ENCODE measurements around the gene GRPR. TPM values are rescaled to one million over a fixed set of nuclear protein-coding genes. Genes with fewer than 3 reads are reported as not detected.

Gene GRPR
- total RNA-seq, 1 experiment from 2014 or later, result 0.16 TPM

DNA sequence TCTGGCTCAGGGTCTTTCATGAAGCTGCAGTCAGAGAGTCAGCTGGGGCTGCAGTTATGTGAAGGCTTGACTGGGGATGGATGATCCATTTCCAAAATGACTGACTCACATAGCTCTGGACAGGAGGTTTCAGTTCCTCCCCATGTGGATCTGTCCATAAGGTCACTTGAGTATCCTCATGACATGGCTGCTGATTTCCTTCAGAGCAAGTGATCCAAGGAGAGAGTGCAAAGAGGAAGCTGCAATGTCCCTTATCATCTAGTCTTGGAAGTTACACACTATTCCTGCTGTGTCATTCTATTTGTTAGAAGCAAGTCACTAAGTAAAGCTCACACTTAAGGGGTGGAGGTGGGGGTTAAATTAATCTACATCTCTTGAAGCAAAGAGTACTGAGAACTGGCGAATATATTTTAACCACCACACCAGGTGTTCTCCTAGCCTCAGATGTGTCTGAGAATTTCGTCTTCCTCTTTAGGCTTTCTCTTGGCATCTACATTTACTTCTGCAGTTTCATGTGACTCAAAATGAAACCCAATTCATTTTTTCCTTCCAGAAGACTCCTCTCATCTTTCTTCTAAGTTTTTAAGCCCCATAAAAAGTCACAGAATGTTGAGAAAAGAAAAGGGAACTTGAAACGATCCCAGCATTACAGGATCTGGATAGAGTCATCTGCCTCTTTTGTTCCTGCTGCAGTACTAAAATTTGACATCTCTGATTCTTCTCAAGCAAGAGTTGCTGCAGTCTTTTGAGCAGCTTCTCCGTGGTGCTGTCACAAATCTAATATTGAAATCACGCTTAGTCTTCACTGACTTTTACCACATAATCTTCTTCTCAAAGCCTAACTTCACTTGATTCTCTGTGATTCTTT, 3.8 kb upstream of the GRPR start:
- H3K4me3 ChIP-seq, result no peak overlapping the region
- H3K36me3 ChIP-seq, result no peaks in the 10 kb centered on the region
- DNase-seq, result no peak
- H3K27me3 ChIP-seq, result no peaks in the 10 kb centered on the region
- no peaks in the 10 kb centered on the region for H3K9me3 ChIP-seq (replicated peaks)
- H3K27ac ChIP-seq, result no peak overlapping the region
- H3K4me1 ChIP-seq, result no peaks in the 10 kb centered on the region

DNA sequence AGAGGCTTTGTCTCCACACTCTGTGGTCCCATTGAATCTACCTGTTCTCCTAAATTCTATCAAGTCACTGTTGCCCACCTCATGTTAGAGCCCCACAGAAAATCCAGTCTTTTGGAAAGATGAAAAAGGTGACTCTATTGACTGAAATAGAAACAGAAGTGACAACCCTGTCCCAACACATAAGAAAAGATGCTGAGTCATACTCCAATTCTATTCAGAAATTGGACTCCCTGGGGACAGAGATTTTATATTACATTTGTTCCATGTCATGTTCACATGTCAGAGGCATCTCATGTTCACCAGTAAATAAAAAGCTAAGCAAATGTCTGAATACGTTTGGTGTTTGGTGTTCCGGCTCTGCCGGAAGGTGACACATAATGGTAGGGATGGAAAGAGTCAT, 2.9 kb upstream of the GRPR start:
- no peak for DNase-seq
- no peaks in the 10 kb centered on the region for H3K4me1 ChIP-seq
- no peaks in the 10 kb centered on the region for H3K9me3 ChIP-seq (replicated peaks)
- H3K4me3 ChIP-seq, result no peak overlapping the region
- no peaks in the 10 kb centered on the region for H3K27me3 ChIP-seq
- no peak overlapping the region for H3K27ac ChIP-seq
- H3K36me3 ChIP-seq, result no peaks in the 10 kb centered on the region

DNA sequence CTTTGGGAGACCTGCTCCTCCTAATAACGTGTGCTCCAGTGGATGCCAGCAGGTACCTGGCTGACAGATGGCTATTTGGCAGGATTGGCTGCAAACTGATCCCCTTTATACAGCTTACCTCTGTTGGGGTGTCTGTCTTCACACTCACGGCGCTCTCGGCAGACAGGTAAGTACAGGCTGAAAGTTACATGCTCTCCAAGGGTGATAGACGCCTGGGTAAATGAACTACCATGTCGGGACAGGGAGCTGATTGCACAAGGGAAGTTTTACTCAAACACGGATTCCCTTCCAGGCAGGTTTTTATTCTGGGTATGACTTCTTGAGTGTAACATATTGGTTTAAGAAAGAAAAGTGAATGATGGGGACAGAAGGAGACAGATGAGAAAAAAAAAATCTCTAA, 836 bp downstream of the GRPR start:
- Histone ChIP-seq H3K36me3 (no peaks in the 10 kb centered on the region), H3K4me1 (no peaks in the 10 kb centered on the region)

DNA sequence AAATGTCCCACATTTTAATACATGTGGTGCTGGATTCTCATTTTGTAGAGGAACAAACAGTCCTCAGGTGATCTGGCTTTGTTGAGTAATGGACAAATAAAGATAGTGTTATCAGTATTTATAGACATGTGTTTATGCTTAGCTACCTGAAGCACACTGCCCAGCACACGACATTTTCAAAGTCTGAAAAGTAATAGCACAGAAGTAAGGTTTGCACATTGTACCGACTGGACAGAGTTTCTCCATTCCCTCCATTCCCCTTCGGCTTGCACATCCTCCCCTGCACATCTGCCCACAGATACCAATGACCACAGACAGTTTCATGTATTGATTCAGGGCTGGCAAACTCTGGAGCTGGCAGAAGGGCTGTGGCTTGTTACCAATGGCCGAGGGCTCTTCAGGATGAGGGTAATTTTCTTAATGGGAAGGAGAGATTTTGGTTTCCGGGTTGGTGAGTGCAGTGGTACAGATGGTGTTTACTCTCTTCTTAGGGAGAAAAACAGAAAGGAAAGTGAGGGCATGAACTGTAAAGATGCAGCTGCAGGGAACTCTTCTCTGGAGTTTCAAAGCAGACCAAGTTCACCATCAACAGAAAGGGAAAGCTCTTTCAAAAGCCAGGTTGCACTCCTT, 2.3 kb downstream of the GRPR start:
- DNase-seq, result no peak
- Histone ChIP-seq H3K36me3 (no peaks in the 10 kb centered on the region), H3K27me3 (no peaks in the 10 kb centered on the region), H3K4me3 (no peak overlapping the region), H3K27ac (no peak overlapping the region), H3K4me1 (no peaks in the 10 kb centered on the region), H3K9me3 (replicated peaks) (no peaks in the 10 kb centered on the region)

More for the DNA sequence above, 836 bp downstream of the GRPR start:
- Histone ChIP-seq H3K27ac (no peak overlapping the region), H3K27me3 (no peaks in the 10 kb centered on the region), H3K4me3 (no peak overlapping the region), H3K9me3 (replicated peaks) (no peaks in the 10 kb centered on the region)
- no peak for DNase-seq

DNA sequence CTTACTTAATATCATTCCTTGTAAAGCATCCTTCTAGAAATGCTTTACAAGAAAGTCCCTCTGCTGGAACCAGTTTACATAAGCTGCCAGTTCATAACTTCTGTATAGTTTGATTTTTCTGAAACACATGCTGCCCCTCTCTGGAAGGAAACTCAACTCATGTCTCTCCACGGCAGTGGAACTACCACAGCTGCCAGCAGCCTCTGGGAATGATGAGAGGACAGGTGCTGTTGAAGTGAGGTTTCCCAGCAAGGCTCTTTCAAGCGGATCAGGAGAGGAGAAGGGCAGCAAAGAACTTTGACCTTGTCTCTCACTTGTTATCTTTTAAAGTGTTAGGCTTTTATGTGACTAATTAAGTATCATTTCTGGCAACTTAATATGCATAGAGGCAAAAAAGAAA, 7.3 kb downstream of the GRPR start:
- Histone ChIP-seq H3K36me3 (no peaks in the 10 kb centered on the region), H3K4me3 (no peak overlapping the region), H3K27ac (no peak overlapping the region), H3K4me1 (no peaks in the 10 kb centered on the region), H3K9me3 (replicated peaks) (no peaks in the 10 kb centered on the region), H3K27me3 (no peaks in the 10 kb centered on the region; the same call in 1 of the 2 replicates)
- DNase-seq, result peak in 1 of 2 experiments; percentile 24

DNA sequence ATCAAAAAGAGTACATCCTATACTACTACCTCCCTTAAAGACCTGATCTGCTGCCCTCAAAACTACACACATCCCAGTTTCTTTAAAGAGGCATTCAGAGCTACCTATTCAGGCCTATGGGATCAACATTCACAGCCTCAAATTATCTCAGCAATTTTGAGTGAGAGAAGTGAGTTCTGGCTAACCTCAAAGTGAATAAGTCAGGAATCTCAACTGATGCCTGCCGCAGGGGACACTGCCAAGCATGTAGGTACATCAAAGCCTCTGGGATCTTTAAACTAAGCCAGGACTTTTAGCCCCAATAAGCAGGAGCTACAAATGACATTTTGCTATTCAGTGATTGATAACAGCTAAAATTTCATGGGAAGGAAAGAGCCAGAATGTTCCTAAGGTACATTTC, 11.6 kb downstream of the GRPR start:
- Histone ChIP-seq H3K4me3 (no peak overlapping the region), H3K36me3 (no peaks in the 10 kb centered on the region), H3K27me3 (no peaks in the 10 kb centered on the region; the same call in 1 of the 2 replicates), H3K4me1 (no peaks in the 10 kb centered on the region), H3K9me3 (replicated peaks) (no peaks in the 10 kb centered on the region), H3K27ac (no peak overlapping the region)
- DNase-seq, result no peak

DNA sequence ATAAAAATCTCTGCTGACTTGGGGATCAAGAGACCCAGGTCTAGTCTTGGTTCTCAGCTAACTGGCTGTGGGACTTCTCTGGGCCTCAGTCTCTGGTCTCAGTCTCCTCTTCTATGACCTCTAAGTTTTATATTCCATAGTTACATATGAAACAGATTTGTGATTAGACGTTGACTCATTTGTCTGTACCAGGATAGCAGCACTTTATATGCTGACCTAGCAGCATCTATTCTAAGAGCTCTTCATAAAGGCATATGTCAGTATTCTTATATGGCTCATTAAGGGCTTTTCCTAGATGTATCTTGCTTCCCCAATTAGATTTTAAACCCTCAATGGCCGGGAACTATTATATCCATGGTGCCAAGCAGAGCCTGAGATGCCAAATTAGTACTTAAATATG, 12.7 kb downstream of the GRPR start:
- H3K9me3 ChIP-seq (replicated peaks), result no peaks in the 10 kb centered on the region
- no peaks in the 10 kb centered on the region for H3K36me3 ChIP-seq
- no peak overlapping the region for H3K4me3 ChIP-seq
- no peak for DNase-seq
- no peak overlapping the region for H3K27ac ChIP-seq
- no peaks in the 10 kb centered on the region for H3K4me1 ChIP-seq
- no peaks in the 10 kb centered on the region; the same call in 1 of the 2 replicates for H3K27me3 ChIP-seq

DNA sequence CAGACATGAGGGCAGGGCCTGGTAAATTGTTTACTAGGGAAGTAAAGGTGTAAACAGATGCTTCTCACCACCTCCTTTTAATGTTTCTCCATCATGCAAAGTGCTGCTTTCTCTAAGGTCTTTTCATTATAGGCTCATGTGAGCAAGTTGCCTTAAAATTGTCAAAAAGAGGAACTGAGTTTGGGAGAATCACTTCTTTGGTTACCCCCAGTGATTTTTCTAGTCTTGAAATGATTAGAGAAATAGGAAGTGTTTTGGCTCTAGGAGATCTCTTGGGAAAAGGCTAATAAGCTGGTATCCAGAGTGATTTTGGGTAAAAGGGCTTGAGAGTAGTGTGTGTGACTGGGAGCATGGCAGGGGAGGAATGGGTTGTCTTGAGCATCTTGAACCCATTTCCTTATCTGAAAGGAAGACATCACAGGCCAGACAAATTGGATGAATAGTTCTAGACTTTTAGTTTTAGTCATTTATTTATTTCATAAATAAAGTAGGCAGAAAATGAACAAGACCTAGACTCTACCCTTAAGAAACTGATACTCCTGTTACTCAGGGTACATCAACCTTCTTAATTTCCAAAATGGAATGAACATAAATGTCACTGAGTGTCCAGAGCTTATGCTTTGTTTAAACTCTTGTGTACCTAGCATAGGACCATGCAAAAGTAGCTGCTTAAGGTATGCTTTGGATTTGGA, 14.2 kb downstream of the GRPR start:
- Histone ChIP-seq H3K4me1 (no peaks in the 10 kb centered on the region), H3K9me3 (replicated peaks) (no peaks in the 10 kb centered on the region), H3K4me3 (no peak overlapping the region), H3K27me3 (no peaks in the 10 kb centered on the region; the same call in 1 of the 2 replicates), H3K27ac (no peak overlapping the region), H3K36me3 (no peaks in the 10 kb centered on the region)
- DNase-seq, result no peak

DNA sequence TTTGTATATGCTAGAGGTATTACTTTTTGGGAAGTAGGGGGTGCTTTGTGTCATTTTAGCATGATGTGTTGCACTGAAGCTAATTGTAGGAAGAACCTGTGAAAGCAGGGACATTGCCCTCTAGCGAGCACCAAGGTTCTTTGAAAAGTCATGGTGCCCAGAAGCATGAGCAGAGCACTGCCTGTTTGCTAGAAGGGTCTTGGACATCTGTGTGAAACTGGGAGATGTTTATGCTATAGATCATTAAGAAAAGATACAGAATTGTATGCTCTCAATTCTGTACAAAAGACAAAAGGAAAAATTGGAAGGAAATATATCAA, 14.7 kb downstream of the GRPR start:
- Histone ChIP-seq H3K27me3 (no peaks in the 10 kb centered on the region; the same call in 1 of the 2 replicates), H3K4me3 (no peak overlapping the region), H3K36me3 (no peaks in the 10 kb centered on the region), H3K27ac (no peak overlapping the region), H3K4me1 (no peaks in the 10 kb centered on the region), H3K9me3 (replicated peaks) (no peaks in the 10 kb centered on the region)
- DNase-seq, result peak in 1 of 2 experiments; percentile 10

DNA sequence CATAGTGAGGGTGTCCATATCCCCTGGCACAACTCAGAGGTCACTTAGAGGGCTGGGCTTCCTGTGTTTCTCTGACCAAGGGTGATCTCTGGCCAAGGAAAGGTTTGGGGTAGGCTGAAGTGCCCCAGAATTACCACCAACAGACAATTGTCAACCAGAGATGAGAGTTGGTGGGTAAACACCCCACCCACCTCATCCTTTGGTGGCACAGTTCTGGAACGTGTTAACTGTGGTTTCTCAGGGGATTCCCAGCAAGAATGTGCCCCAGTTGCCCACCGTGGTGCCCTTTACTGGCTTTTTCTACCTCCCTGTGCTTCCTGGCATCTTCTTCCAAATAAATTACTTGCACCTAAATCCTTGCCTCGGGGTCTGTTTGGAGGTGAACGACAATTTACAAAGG, 17.1 kb downstream of the GRPR start:
- no peak overlapping the region for H3K4me3 ChIP-seq
- no peak overlapping the region for H3K27ac ChIP-seq
- no peaks in the 10 kb centered on the region for H3K27me3 ChIP-seq
- no peak for DNase-seq
- no peaks in the 10 kb centered on the region for H3K9me3 ChIP-seq (replicated peaks)
- H3K36me3 ChIP-seq, result no peaks in the 10 kb centered on the region
- no peaks in the 10 kb centered on the region for H3K4me1 ChIP-seq

DNA sequence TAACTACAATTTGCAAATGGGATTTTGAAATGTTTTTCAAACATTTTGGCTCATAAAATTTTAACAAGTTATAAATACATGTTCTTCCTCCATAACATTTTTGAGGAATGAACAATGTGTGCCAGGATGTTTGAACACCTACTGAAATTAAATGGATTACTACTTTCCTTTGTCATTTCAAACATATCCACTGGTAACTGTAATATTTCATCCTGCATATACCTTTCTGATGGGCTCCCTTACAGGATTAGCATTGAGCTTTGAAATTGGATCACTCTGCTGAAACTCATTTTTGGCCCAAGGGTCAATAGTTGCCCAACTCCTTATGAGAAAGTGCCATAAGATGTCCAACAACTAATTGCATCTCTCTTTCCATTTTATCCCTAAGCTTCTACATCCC, 17.6 kb downstream of the GRPR start:
- Histone ChIP-seq H3K4me3 (no peak overlapping the region), H3K9me3 (replicated peaks) (no peaks in the 10 kb centered on the region), H3K27me3 (no peaks in the 10 kb centered on the region), H3K4me1 (no peaks in the 10 kb centered on the region), H3K27ac (no peak overlapping the region), H3K36me3 (no peaks in the 10 kb centered on the region)
- DNase-seq, result no peak

DNA sequence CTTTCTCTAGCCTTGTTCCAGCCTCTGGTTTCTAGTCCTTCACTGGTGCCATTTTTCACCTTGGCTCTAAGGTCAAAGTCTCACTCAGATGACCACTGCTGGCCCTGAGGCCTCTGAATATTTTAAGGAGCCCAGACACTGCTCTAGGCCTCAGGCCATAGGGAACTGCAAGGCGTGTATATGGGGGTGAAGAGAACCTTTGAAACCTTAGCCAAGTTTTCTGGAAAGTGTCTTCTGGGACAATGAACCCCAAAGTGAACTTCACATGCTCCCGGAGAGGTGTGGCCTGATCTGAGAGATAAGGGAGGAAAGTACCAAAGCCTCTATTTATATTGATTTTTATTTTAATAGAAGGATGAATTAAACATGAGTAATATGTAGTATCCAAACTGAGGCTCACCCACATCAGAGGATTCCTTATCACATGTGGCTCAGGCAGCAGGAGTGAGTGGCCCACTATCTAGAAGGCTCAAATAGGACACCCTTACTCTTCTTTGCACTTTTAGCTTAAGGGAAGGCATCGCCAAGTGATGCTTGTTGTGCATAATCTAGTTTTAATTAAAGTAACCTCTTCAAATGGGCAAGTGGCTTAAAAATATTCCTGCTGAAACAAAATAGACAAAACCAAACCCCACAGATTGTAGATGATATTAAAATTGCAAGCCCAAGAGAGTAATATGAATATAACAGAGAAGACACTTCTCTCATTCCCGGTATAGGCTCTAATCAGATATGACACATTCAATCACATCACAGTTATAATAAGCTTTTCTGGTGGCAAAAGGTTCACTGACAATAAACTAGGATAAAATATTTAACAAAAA, 18.3 kb downstream of the GRPR start:
- Histone ChIP-seq H3K4me1 (no peaks in the 10 kb centered on the region), H3K9me3 (replicated peaks) (no peaks in the 10 kb centered on the region), H3K4me3 (no peak overlapping the region), H3K27me3 (no peaks in the 10 kb centered on the region), H3K36me3 (no peaks in the 10 kb centered on the region), H3K27ac (no peak overlapping the region)
- no peak for DNase-seq

DNA sequence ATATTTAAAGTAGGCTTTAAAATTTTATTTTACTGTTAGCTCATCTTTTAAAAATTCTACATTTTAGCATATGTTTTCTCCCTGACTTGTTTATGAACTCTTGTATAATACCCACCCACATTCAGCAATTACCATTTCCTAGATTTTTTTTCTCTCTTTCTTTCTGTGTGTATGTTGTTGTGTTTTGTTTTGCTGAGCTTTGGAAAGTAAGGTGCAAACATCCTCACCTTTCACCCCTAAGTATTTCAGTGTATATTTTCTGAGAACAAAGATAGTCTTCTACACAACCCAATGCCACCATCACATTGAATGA, 18.8 kb downstream of the GRPR start:
- no peak overlapping the region for H3K27ac ChIP-seq
- H3K4me3 ChIP-seq, result no peak overlapping the region
- DNase-seq, result no peak

DNA sequence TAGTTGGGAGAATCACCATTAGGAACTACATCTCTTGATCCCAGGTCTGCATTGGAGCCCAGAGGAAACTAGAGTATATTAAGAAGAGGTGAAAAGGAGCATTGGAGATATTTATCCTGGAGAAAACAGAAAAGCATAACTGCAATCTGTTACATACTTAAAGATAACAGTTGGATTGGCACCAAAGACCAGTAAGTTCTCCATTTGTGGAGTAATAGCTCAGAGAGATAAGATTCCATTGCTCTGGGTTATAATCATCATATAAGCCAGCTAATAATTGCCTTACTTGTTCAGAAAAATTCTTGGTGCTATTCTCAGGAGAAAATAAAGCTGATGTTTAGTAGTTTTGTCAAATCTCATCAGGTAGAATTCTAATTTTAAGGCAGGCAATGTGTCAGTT, 20.6 kb downstream of the GRPR start:
- no peaks in the 10 kb centered on the region for H3K9me3 ChIP-seq (replicated peaks)
- no peak overlapping the region for H3K4me3 ChIP-seq
- H3K4me1 ChIP-seq, result no peaks in the 10 kb centered on the region
- no peaks in the 10 kb centered on the region for H3K36me3 ChIP-seq
- no peak overlapping the region for H3K27ac ChIP-seq
- H3K27me3 ChIP-seq, result no peaks in the 10 kb centered on the region
- no peak for DNase-seq

More for the DNA sequence above, 18.8 kb downstream of the GRPR start:
- no peaks in the 10 kb centered on the region for H3K4me1 ChIP-seq
- H3K36me3 ChIP-seq, result no peaks in the 10 kb centered on the region
- no peaks in the 10 kb centered on the region for H3K9me3 ChIP-seq (replicated peaks)
- H3K27me3 ChIP-seq, result no peaks in the 10 kb centered on the region

DNA sequence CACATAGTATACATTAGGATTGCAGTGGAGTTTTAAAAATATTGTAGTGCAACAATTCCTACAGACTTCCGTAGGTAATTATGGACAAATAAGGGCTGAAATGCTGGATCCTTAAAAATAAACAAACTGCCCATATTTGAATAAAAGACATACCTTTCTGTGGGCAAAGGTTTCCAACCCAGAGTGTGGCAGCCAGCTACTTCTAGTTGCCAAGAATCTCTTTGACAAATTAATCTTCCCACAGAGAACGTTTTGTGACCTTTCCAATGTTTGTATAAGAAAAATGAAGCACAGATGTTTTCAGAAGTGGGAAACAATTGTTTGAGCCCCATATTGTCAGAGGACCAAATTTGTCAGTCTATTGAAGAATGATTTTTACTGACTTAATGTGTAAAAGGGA, 21.1 kb downstream of the GRPR start:
- H3K4me1 ChIP-seq, result no peaks in the 10 kb centered on the region
- no peak overlapping the region for H3K27ac ChIP-seq
- DNase-seq, result no peak
- no peak overlapping the region for H3K4me3 ChIP-seq
- H3K9me3 ChIP-seq (replicated peaks), result no peaks in the 10 kb centered on the region
- no peaks in the 10 kb centered on the region for H3K36me3 ChIP-seq
- H3K27me3 ChIP-seq, result no peaks in the 10 kb centered on the region
